Stimulated activated CD4-positive, alpha-beta T cell treated with anti-CD3 and anti-CD28 coated beads, Interleukin-2, amount 100 ng/mL, for 48 hours (primary cell): ENCODE results near the gene SLC12A8.

Source experiments
- DNase-seq, 2 donors: peaks; one replicate each; pipeline ENCODE4 v3.0.0-alpha.2; 2020

The SLC12A8 gene

GRCh38 chr3:125050488-125051090, 162.0 kb downstream of the SLC12A8 start:
- DNase-seq: no peak

GRCh38 chr3:125048282-125048681, 164.3 kb downstream of the SLC12A8 start:
- DNase-seq: no peak

- no peak for DNase-seq
These were observed 166.6 kb downstream of the SLC12A8 start for GRCh38 chr3:125045965-125046364.

GRCh38 chr3:125045194-125045593, 167.4 kb downstream of the SLC12A8 start:
- DNase-seq: no peak

GRCh38 chr3:125043599-125044151, 168.9 kb downstream of the SLC12A8 start:
- no peak for DNase-seq

GRCh38 chr3:125042725-125043406, 169.7 kb downstream of the SLC12A8 start:
- no peak for DNase-seq

GRCh38 chr3:125039131-125040100, 173.1 kb downstream of the SLC12A8 start:
- DNase-seq: no peak

- no peak for DNase-seq
These were observed 174.9 kb downstream of the SLC12A8 start for GRCh38 chr3:125037498-125038150.

- DNase-seq: no peak
These were observed 177.3 kb downstream of the SLC12A8 start for GRCh38 chr3:125035217-125035616.

- no peak for DNase-seq
These were observed 178.9 kb downstream of the SLC12A8 start for GRCh38 chr3:125033616-125034015.

- DNase-seq: no peak
These were observed 179.4 kb downstream of the SLC12A8 start for GRCh38 chr3:125033135-125033534.

- no peak for DNase-seq
These were observed 179.9 kb downstream of the SLC12A8 start for GRCh38 chr3:125032683-125033082.
